ENCODE data around the gene ID2.

The ID2 gene

GRCh38 chr2:8647462-8647857 lies 34.4 kb upstream of the ID2 start:
- DNase-seq, result no peak

GRCh38 chr2:8648441-8649213 lies 33.2 kb upstream of the ID2 start:
- DNase-seq, result no peak

- no peak for DNase-seq
Measured at GRCh38 chr2:8649718-8650117, 32.1 kb upstream of the ID2 start.

- DNase-seq, result no peak
Measured at GRCh38 chr2:8650256-8650655, 31.6 kb upstream of the ID2 start.

GRCh38 chr2:8652774-8653426 lies 29.0 kb upstream of the ID2 start:
- DNase-seq, result peak in 1 of 56 donors; percentile 19

- DNase-seq, result peak in 15 of 56 donors; percentile 8 to 58 (median 27)
Measured at GRCh38 chr2:8653485-8653884, 28.4 kb upstream of the ID2 start.

GRCh38 chr2:8654041-8654440 lies 27.8 kb upstream of the ID2 start:
- no peak for DNase-seq

- no peak for DNase-seq
Measured at GRCh38 chr2:8654483-8654882, 27.4 kb upstream of the ID2 start.

- no peak for DNase-seq
Measured at GRCh38 chr2:8656160-8656641, 25.7 kb upstream of the ID2 start.

- no peak for DNase-seq
Measured at GRCh38 chr2:8656811-8657210, 25.0 kb upstream of the ID2 start.

GRCh38 chr2:8657423-8658062 lies 24.3 kb upstream of the ID2 start:
- DNase-seq, result peak in 1 of 56 donors; percentile 33

- DNase-seq, result no peak
Measured at GRCh38 chr2:8658064-8658862, 23.6 kb upstream of the ID2 start.

GRCh38 chr2:8659092-8659734 lies 22.6 kb upstream of the ID2 start:
- DNase-seq, result no peak

- DNase-seq, result no peak
Measured at GRCh38 chr2:8659735-8660492, 21.9 kb upstream of the ID2 start.

- no peak for DNase-seq
Measured at GRCh38 chr2:8661235-8661634, 20.6 kb upstream of the ID2 start.

- no peak for DNase-seq
Measured at GRCh38 chr2:8661736-8662135, 20.1 kb upstream of the ID2 start.

GRCh38 chr2:8662239-8662879 lies 19.5 kb upstream of the ID2 start:
- no peak for DNase-seq

GRCh38 chr2:8663997-8664396 lies 17.9 kb upstream of the ID2 start:
- no peak for DNase-seq

GRCh38 chr2:8666581-8666980 lies 15.3 kb upstream of the ID2 start:
- no peak for DNase-seq
